Superior temporal gyrus (tissue), 1 donor: ENCODE results near the gene EXOSC9.

Experiments
- DNase-seq: peaks from one replicate; pipeline ENCODE4 v3.0.0-alpha.2; 2016; ENCODE audit errors: extremely low spot score

EXOSC9 gene

DNA sequence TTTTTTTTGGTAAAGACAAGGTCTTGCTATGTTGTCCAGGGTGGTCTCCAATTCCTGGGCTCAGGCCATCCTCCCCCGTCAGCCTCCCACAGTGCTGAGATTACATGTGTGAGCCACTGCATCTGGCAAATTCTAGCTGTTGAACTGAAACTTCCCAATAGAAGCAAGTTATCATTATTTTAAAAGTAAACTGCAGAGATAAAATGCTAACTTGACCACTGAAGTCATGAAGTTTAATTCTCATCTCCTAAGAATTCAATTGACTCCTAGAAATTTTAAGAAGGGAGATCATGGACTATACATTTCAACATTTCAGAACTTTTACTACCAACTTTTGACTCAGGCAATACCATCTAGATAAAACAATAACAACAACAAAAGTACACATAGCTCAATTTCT lies 11.7 kb upstream of the EXOSC9 start:
- DNase-seq = no peak

DNA sequence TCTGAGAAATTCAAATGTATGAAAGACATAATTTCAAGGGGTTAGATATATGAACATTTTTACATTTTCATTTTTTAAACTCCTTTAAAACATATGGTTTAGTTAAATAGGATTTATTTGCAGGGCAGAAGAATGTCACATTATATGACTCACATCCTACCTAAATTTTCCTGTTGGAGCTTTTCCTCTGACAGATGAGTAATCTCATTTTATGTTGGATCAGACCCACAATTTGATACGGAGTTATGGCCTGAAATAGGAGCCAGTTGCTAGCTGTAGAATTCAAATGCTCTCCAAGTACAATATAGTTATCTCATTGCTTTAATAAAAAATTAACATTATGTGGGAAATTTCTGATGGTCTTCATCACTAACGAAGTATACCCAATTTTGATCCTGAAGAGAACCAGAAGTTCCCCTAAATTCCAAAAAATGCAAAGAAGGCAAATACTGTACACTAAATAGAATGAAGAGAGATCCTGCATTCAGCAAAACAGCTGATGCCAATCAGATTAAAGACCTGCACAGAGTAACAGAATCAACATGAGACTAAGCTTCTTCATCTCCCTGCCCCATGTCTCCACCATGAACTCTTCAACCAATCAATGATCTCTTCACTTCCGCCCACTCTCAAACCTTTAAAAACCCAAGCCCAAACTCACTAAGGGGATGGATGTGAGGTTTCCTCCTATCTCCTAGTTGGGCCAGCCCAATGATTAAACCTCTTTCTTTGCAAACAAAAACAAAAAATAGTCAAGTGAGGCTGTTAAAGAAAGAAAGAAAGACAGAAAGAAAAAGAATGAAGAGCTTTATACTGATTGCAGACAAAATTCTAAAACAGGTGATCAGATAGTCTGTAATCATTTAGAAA lies 10.9 kb upstream of the EXOSC9 start:
- DNase-seq = no peak

DNA sequence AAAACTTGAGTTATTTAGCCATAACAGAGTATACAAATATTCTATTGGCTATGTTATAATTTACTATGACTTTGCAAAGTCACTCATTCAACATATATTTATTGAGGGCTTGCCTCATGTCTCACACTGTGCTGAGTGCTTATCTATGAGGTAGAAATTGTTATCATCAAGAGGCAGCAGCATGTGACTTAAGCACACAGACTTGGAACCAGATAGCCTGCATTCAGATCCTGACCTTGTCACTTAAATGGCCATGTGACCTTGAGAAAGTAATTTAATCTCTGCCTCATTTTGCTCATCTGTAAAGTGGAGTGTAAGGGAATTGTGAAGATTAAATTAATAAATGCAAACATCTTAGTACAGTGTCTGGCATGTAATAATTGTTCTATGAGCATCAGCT lies 10.1 kb upstream of the EXOSC9 start:
- DNase-seq = no peak

DNA sequence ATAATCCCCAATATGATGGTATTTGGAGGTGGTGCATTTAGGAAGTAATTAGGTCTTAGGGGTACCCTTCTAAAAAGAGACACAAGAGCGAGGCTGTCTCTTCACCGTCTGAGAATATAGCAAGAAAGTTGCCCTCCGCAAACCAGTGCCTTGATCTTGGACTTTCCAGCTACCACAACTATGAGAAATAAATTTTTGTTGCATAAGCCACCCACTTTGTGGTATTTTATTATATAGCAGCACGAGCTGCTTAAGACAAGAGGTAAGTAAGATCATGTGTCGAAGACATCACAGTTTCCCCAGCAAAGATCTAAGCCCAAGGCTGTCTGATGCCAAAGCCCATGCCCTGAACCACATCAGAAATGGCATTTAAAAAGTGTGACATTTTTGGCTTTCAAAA lies 9.6 kb upstream of the EXOSC9 start:
- DNase-seq = no peak

DNA sequence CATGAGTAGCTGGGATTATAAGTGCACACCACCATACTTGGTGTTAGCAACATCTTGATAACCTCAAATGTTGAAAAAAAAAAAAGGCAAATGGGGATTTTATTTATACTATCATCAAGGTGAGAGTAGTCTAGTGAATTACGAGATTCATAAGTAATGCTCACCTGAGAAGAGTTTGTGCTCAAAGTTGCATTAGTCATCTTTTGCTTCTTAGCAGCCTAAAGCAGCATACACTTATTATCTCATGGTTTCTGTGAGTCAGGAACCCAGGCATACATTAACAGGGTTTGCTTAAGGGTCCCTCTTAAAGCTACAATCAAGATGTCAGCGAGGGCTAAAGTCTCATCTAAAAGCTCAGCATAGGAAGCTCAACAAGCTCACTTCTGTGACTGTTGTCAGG lies 8.2 kb upstream of the EXOSC9 start:
- no peak for DNase-seq

DNA sequence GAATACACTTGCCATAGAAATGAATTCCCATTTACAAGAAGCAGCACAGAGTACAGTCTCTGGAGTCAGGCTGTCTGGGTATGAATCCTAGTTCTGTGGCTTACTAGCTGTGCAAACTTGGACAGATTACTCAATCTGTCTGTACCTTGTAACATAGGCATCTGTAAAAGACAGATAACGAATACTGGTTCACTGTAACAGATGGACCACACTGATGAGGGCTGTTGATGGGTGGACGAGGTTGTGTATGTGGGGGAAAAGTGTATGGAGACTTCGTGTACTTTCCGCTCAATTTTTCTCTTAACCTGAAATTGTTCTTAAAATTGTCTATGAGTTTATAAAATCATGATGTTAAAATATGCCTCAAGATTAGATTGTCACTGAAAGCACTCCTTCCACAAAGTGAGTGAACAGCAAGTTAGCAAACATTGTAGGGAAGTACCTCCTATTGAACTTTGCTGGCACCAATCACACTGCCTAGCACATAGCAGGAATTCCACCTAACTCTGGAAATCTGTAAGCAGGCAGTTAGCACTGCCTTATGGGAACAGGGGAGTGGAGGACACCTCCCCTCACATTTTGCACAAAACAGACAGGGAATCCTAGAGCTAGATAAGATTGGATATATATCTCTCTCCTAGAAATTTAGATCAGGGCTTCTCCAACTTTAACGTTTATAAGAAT lies 6.5 kb upstream of the EXOSC9 start:
- DNase-seq = no peak

DNA sequence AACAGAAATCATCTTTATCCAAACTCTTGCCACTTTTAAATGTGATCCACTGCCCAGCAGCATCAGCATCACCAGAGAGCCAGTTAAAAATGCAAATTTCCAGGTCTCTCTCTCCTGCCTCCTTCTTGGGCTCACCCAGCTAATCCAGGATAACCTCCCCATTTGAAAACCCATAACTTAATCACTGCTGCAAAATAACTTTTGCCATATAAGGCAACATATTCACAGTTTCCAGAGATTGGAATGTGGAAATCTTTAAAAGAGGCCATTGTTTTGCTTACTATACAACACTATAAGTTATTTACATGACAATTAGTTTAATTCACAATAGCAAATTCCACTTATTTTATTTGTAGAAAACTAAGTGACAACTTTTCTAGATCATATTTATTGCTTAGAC lies 4.8 kb upstream of the EXOSC9 start:
- no peak for DNase-seq

DNA sequence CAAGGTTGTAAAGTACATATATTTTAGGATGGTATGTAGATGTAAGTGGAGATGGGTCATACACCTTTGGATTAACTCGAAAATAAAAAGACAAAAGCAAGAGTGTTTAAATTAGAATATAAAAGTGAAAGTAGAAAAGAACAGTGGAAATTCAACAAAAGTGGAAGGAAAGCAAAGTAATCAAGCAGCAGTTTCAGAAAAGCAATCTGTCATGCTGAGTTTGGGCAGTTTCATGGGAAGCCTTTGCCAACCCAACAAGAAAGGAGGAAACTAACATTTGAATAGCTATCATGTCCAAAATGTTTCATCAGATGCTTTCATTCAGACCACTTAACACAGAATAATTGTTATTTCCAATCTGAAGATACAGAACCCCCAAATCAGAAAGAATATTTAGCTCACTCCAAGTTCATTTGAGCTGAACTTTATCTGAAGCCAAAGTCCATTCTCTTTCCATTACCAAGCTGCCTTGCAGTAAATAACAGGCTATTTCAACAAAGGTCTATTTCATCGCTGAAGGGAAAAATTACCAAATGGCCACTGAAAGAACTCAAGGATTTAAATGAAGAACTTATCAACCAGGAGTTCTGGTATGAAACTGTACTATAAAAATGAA lies 1.8 kb upstream of the EXOSC9 start:
- no peak for DNase-seq

DNA sequence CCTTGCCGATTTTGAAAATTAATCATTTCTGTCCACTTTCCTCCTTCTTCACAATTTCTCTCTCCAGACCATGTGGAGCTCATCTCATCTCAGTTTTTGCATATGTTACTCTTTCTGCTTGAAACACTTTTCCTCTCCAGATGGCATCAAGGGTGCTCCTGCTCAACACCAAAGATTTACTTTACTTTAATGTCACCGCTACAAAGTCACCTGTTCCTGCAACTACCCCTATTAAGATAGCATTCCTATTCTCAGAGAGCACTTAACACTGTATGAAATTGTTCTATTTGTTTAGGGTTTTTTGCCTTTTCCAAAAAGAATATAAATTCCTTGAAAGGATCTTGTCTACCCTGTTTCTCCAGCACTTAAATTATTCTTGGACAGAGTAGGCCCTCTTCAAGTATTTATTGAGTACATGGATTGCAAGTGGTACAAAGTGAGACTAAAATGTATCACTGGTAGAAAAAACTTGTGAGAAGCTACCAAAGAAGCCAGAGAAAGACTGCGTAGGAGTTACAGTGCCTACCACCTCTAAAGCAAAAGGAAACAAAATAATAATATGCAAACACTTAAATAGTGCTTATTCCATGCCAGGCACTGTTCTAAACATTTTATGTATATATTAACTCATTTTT lies 1.1 kb upstream of the EXOSC9 start:
- peak; percentile 34 for DNase-seq

DNA sequence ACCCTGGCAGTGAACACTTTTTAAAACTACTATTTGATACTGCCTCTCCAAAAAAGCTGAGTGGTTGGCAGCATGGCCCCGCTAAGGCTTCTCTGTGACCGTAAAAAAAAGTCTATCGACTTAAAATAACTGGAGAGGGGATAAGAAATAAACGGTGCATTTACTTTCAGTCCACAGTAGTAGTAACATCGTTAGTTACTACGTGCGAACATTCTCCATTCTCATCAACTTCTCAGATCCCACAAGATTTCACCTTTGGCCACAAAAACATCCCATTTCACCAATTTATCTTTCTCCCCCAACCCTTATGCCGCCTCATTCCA lies 524 bp upstream of the EXOSC9 start:
- no peak for DNase-seq

DNA sequence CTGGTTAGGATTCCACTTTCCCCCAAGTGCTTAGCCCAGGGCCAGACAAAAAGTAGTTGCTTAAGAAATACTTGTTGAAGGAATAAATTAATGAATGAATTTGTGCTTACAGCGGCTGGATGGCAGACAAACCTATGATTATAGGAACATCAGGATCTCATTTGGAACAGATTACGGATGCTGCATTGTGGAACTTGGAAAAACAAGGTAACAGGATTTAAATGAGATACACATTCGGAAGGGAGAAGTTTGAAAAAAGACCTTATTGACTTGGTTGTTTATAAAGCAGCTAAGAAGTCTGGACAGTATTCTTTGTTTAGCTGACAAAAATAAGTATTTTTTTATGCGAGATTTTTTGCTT lies 572 bp downstream of the EXOSC9 start:
- DNase-seq = no peak

DNA sequence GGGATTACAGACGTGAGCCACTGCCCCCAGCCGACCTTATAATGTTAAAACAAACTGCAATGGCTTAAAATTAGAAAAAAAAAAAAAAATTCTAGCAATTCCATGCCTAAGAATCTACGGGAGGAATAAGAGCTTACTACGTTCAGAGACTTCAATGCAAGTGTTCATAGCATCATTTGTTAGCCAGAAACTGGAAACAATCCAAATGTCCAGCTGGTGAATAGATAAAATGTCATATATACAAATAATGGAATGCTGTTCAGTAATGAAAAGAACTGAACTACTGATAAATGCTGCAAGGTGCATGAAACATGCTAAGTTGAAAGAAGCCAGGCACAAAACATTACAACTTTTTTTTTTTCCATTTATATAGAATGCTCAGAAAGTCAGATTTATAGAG lies 5.3 kb downstream of the EXOSC9 start:
- no peak for DNase-seq

DNA sequence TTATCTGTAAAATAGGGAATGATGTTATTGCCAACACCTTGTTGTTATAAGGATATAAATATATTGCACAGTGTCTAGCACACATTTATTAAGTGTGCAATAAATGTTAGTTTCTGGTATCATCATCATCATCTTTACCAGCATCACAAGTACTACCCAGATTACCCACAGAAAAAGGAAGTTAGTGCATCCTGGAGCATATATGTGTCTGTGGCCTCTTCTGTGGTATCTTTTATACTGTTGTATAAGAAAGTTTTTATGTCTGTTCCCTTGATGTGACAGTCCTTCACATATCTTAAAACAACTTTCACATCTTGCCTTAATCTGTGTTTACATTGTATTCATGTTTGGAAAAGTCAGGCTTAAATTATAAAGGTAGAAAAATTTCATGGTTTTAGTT lies 10.0 kb downstream of the EXOSC9 start:
- DNase-seq = no peak

DNA sequence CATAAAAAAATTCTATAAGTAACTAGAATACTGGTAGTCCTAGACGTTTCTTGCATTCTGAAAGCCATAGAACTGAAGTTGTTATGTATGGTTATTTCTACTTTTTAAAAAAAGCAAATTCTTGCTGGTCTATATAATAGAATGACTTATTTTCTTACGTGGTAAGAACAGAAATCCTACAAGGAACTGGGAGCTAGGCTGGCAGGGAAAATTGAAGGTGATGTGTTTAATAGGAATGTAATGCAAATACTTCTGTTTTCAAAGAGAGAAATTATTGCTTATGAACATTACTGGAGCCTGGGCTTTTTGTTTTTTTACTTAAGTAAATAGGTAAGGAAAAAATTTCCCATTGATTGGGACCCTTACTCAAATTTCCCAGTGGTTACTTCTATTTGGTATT lies 13.6 kb downstream of the EXOSC9 start:
- no peak for DNase-seq

DNA sequence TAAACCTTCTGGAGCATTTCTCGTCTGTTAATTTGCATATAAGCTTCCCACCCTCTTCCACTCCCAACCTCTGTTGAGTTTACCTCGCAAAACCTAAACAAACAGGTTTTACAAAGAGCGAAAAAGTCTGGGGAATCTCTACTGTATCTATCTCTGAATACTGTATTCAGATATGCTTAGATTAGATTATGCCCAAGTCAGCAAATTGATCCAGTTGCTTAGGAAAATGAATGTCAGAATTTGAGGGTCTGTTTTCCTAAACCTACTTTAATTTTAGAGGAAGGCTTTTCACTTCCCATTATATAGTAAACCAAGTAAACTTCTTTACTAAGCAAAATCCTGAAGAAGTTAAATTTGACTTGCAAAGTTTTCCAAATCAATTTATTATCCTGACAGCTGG lies 15.9 kb downstream of the EXOSC9 start:
- DNase-seq = no peak

DNA sequence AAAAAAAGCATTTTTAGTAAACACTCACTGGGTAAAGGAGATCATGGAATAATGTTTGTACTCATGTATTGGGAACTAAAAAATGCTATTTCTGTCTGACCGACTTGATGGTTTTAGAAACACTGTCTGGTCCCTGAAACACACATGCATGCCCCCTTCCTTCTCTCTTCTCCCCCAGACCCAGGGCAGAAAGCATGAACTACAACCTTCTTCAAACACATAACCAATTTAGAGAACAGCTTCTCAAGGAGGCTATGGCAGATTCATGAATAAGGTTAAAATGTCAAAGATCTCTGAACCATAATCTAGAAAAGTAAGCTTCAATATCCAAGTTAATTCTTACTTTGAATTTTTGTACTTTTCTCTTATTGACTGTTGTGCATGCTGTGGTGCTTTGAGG lies 16.6 kb downstream of the EXOSC9 start:
- DNase-seq = no peak

DNA sequence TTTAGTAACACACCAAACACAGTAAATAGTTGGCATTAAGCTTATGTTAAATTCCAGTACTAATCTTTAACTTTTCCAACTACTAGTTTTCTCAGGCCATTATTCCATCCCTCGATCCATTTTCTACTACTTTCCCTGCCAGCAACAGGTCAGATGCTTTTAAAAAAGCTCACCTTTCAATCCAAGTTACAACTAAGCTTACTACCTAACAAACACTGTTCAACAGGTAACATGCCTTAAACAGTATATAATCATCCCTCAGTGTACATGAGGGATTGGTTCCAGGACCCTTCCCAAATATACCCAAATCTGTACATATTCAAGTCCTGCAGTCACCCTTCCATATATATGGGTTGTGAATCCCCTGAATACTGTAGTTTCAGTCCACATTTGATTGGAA lies 17.1 kb downstream of the EXOSC9 start:
- DNase-seq = no peak

DNA sequence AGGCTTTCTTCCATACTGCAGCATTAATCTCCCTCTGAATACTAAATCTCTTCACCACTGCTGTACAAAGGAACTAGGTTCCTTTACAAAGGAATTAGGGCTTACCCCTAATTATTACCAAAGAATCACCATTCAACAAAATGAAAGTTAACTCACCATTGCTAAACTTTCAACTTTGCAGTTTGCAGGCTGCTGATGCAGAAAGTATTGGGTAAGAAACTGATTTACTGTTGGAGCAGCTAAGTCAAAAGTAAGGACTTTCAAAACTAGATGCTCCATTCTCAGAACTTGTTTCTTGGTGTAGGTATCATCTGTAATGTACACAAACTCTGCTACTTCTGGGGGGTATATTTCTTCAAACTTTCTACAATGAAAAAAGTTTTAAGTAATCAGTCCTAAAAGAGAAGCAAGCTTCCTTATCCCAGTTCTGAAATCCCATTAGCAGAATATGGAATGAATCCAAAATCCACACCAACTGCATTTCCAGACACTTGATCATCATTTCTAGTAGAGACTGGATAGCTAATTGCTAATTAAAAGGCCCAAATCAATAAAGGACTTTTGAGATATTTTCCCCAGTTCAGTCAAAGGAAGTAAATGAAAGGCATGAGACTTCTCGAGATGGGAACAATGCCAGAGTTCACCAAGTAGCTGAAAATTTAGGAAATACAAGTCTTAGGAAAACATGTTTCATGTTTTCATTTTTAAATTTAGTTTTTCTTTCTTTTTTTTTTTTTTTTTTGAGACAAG lies 18.3 kb downstream of the EXOSC9 start:
- DNase-seq = no peak

DNA sequence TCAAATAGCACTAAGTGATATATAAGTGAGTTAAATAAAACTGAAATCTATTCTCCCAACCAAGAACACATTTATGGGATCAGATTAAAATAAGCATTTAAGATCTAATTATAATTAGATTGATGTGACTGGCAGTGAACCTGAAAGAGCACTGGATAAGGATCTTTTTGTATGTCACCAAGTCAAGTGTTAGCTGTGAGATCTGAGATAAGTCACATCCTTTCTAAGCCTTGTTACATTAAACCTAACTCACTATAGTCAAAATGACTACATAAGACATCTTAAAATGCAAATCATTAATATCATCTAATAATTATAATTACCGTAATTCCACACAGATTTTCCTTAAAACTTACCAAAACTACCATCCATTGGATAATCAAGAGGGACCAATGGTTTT lies 20.9 kb downstream of the EXOSC9 start:
- no peak for DNase-seq

DNA sequence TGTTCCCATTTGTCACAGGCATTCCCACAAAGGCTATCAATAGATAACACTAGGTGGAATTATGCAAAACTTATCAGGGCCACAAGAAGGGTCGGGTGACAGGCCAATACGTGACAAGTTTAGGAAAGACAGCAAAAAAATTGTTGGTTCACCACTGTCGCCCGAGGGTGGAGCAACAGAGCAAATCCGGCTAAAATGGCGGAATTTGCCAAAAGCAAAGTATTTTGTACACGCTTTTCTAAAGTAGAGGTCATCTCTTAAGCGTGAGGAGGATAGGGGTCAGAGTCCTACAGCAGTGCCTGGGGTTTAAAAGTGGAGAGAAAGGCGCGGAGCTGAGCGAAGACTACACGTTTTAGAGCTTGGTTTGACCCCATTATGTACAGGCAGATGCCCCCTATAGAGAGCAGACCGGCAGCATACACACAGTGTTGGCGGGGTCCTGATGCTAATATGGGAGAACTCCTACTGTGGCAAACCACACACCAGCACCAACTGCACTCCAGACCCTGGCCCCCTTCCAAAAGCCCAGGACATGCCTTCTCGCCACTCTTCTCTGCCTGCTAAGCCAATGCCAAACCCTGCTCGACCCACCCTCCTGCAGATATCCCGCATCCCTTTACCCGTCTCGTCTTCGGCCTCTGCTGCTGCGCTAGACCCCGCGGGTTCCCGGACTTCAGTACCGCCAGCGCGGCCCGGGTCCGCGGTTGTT lies 21.8 kb downstream of the EXOSC9 start:
- DNase-seq = no peak

DNA sequence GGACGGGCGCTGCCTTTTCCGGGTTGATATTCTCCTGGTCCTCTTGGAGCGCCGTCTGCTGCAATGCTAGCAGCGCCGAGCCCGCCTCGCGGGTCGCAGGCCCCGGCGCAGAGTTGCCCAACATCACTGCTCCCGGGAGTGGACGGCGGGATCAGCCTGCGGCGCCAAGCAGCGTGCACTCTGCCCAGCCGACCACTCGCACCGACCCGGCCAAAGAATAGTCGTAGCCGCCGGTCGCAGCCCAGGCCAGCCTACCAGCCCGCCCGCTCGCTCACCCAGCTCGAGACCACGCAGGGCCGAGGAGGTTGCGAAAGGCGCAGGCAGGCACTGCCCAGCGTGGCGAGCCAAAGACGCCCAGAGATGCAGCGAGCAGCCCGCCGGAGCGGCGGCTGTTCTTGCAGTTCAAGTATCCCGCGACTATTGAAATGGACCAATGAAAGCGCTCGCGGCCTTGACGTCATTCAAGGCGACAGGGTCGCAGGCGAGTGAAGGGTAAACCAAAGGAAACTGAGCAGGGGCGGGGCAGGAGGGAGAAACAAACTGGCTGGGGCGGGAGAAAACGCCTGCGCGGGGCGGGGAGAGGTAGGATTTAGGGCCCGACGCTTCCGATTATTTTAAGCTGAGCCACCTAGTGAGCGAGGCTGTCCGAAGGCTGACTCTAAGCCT lies 22.5 kb downstream of the EXOSC9 start, which contains the start of gene CCNA2:
CCNA2 (minus strand) TSS at position 379 of the 666 bp plus-strand sequence; CDS start at position 124, 255 bp downstream.
- DNase-seq = peak; percentile 98
